Cerebellar cortex (tissue), 1 donor: Measurements from ENCODE around the gene PPP1R3G.

Experiments
- DNase-seq: peaks from one replicate; pipeline ENCODE4 v3.0.0-alpha.2; 2015; ENCODE audit warnings: low spot score

Gene PPP1R3G

GRCh38 chr6:5072440-5072839 is 12.7 kb upstream of the PPP1R3G start:
- DNase-seq: no peak

GRCh38 chr6:5073992-5074391 is 11.1 kb upstream of the PPP1R3G start:
- DNase-seq: no peak

GRCh38 chr6:5076931-5077330 is 8.2 kb upstream of the PPP1R3G start:
- no peak for DNase-seq

- no peak for DNase-seq
These were observed 6.9 kb upstream of the PPP1R3G start for GRCh38 chr6:5078121-5078669.

- no peak for DNase-seq
These were observed 5.4 kb upstream of the PPP1R3G start for GRCh38 chr6:5079692-5080091.

- DNase-seq: no peak
These were observed 4.6 kb upstream of the PPP1R3G start for GRCh38 chr6:5080574-5080973.

- no peak for DNase-seq
These were observed 4.0 kb upstream of the PPP1R3G start for GRCh38 chr6:5081182-5081581.

GRCh38 chr6:5081955-5082354 is 3.2 kb upstream of the PPP1R3G start:
- DNase-seq: no peak

GRCh38 chr6:5082487-5083306 is 2.4 kb upstream of the PPP1R3G start:
- DNase-seq: no peak

- no peak for DNase-seq
These were observed 1.9 kb upstream of the PPP1R3G start for GRCh38 chr6:5083307-5083583.

- no peak for DNase-seq
These were observed 1.3 kb upstream of the PPP1R3G start for GRCh38 chr6:5083813-5084359.

- no peak for DNase-seq
These were observed 771 bp upstream of the PPP1R3G start for GRCh38 chr6:5084360-5084780.

- DNase-seq: no peak
These were observed 630 bp downstream of the PPP1R3G start for GRCh38 chr6:5085648-5086293.

GRCh38 chr6:5086294-5086890 is 1.3 kb downstream of the PPP1R3G start:
- no peak for DNase-seq

GRCh38 chr6:5087389-5087788 is 2.2 kb downstream of the PPP1R3G start:
- peak; percentile 7 for DNase-seq

- DNase-seq: no peak
These were observed 3.6 kb downstream of the PPP1R3G start for GRCh38 chr6:5088780-5089179.

- no peak for DNase-seq
These were observed 4.6 kb downstream of the PPP1R3G start for GRCh38 chr6:5089481-5090438.

GRCh38 chr6:5090603-5091002 is 5.5 kb downstream of the PPP1R3G start:
- DNase-seq: no peak

- DNase-seq: no peak
These were observed 6.3 kb downstream of the PPP1R3G start for GRCh38 chr6:5091210-5092069.

- no peak for DNase-seq
These were observed 8.3 kb downstream of the PPP1R3G start for GRCh38 chr6:5093231-5094015.
